ENCODE data around the gene NR4A1.

GRCh38 chr12:52058631-52059361 lies 7.6 kb downstream of the NR4A1 start:
- TF ChIP-seq ZNF580 (CRISPR knock-in tag; IDR thresholded peaks at IDR 0.05; ENCODE audit: borderline replicate concordance, low read depth) (no peak), CBFB (CRISPR knock-in tag; IDR thresholded peaks at IDR 0.05) (no peak), THRA (CRISPR knock-in tag; IDR thresholded peaks at IDR 0.05; ENCODE audit: borderline replicate concordance) (no peak), UBTF (CRISPR knock-in tag; IDR thresholded peaks at IDR 0.05) (no peak), POLR2AphosphoS5 (IDR thresholded peaks at IDR 0.05; ENCODE audit: low read depth, low read length) (no peak), MEF2D (CRISPR knock-in tag; IDR thresholded peaks at IDR 0.05) (no peak), POLR2A (IDR thresholded peaks at IDR 0.05; ENCODE audit: insufficient read depth in 1 of 2, low read depth in 2 of 2, low read length in 2 of 2) (no peak), IKZF4 (CRISPR knock-in tag; IDR thresholded peaks at IDR 0.05; ENCODE audit: borderline replicate concordance, low read depth, not compliant biosample characterization) (no peak), CTCF (CRISPR knock-in tag; IDR thresholded peaks at IDR 0.05) (no peak), ZNF3 (CRISPR knock-in tag; IDR thresholded peaks at IDR 0.05) (no peak), PRDM4 (CRISPR knock-in tag; IDR thresholded peaks at IDR 0.05; ENCODE audit: borderline replicate concordance) (no peak)

Data from HepG2 (cell line).